GM15510 (cell line): ENCODE data around the gene F9.

ENCODE experiments used
- POLR2A ChIP-seq: IDR thresholded peaks from 3 replicates; pipeline ENCODE4 v1.6.1; 2011; ENCODE audit warnings: borderline replicate concordance; ENCODE audit not compliant: insufficient read length; ENCODE audit errors: extremely low read depth

The F9 gene

DNA sequence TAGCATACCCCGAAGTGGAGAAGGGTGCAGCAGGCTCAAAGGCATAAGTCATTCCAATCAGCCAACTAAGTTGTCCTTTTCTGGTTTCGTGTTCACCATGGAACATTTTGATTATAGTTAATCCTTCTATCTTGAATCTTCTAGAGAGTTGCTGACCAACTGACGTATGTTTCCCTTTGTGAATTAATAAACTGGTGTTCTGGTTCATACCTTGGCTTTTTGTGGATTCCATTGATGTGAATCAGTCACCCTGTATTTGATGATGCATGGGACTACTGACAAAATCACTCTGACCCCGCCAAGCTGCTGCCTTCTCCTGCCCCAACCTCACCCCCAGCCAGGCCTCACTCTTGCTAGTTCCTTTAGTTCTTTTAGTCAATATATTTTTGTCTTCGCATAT is 32.7 kb downstream of the F9 start:
- no peak for TF ChIP-seq POLR2A

DNA sequence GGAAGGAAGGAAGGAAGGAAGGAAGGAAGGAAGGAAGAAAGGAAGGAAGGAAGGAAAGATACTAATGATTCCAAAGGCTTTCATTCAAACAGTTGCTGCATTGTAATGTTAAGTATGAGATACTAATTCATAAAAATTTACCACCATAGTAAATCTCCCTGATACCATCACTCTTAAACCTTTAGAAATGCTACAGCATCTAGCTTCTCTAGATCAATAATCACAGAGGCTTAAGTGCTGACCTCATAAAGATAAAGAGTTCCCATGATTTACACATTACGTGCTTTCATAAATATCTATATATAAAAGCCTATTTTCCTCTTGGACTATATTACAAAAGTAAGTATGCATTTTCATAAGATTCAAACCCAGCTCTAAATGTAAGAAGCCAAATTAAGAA is 36.4 kb downstream of the F9 start:
- no peak for TF ChIP-seq POLR2A

DNA sequence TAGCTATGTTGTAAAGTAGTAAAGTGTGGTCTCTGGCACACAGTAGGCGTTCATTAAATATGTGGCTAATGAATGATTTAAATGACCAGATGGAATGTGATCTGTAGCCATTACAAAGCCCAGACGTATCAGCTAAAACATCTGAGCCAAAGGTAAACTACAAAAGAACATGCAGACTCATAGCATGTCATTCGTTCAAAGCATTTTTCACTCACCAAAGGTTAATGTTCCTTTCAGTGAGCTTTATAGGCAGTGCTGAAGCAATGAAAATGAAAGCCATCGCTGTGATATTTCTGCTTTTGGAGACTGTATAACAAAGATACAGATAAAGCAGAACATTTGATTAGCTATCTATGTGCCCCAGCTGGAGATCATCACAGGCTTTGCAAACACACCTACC is 50.5 kb downstream of the F9 start:
- no peak for TF ChIP-seq POLR2A

DNA sequence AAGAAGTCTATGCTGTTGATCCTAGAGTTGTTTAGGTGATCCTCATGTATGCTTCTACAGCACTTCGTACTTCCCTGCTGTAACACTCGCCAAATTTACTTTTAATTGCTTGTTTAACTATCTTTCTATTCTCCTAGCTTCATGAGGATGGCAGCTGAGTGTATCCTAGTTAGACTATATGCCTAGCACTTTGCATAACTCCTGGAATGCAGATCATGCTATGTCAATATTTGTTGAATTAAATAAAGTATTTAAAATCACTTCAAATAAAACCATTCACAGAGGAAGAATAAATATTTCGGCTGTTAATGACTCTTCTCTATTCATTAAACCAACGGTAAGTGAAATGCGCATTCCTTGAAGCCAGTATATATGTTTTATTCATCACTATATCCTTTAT is 55.1 kb downstream of the F9 start:
- TF ChIP-seq POLR2A: no peak

DNA sequence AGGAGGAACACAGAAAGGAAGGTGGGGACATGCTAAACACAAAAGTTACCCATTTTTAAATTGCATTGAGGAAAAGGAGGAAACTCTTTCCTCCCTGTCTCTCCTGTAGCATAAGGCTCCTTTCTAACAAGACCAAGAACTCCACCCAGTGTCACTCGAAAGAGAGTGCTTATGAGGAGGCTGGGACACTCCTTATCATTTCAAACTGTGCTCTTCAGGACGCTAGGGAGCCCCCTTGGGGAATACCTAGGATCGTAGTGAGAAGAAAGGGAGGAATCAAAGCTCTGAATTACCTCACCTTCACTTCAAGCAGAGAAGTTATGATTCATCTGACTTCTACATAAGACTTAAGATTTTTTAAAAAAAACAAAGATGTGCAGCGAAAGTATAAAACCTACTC is 65.5 kb downstream of the F9 start:
- TF ChIP-seq POLR2A: no peak

DNA sequence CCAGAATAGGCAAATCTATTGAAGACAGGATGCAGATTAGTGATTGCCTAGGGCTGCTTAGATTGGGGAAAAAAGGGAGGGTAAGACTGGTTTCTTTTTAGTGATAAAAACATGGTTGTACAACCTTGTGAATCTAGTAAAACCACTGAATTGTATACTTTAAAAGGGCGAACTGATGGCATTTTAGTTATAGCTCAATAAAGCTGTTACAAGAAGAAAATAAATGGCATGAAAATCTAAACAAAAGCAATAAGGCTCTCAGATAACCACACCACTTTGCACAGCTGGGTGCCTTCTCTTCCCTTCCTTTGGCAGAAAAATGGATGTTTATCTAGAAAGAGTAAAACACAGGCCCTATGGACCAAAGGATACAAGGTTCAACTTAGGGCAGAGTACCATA is 69.6 kb downstream of the F9 start:
- TF ChIP-seq POLR2A: no peak
